ENCODE data around the gene PCBP3.
"Not testable (repeated sequence)": the region's sequence is repeated elsewhere in the genome, so short reads cannot be mapped to it uniquely, and the experiment has no call there.

The PCBP3 gene

DNA sequence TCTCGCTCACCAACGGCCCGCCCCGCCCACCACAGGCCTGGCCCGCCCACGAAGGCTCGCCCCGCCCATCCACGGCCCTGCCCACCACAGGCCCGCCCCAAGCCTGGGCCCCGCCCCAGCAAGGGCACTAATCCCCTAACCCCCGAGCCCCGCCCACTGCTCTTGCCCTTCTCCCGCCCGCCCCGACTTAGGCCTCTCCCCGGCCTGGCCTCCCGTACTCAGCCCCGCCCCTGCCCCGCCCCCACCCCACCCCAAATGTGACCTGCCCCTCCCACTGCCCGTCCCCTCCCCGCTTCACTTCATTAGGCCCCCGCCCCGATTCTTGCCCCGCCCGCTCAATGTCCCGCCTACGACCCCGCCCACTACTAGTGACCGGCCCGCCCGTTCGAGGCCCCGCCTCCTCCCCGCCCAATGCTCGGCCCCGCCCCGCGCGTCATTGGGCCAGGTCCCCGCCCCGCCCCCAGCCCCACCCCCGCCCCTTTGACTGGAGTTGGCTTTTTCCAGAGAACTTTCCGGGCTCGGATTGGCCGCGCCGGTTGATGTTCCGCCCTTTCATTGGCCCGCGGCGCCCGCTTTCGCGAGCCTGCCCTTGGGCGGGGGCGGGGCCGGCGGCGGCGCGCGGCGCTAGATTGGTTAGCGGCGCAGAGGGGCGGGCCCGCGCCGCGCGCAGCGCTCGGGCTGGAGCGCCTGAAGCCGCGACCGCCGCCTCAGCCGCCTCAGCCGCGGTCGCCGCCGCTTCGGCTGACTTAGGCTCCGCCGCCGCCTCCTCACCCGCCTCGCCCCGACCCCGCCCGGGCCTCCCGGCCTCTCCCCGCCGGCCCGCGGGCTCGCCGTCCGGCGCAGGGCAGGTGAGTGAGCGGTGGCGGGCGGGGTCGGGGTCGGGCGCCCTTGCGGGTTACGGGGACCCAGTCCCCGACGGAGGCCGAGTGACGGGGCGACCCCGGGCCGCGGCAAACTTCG is at the start of gene PCBP3:
Gene PCBP3 (plus strand): TSS at position 705 of the 960 bp plus-strand sequence. CDS start 206,361 bp downstream, outside the sequence.
- DNase-seq, result peak; percentile 92

DNA sequence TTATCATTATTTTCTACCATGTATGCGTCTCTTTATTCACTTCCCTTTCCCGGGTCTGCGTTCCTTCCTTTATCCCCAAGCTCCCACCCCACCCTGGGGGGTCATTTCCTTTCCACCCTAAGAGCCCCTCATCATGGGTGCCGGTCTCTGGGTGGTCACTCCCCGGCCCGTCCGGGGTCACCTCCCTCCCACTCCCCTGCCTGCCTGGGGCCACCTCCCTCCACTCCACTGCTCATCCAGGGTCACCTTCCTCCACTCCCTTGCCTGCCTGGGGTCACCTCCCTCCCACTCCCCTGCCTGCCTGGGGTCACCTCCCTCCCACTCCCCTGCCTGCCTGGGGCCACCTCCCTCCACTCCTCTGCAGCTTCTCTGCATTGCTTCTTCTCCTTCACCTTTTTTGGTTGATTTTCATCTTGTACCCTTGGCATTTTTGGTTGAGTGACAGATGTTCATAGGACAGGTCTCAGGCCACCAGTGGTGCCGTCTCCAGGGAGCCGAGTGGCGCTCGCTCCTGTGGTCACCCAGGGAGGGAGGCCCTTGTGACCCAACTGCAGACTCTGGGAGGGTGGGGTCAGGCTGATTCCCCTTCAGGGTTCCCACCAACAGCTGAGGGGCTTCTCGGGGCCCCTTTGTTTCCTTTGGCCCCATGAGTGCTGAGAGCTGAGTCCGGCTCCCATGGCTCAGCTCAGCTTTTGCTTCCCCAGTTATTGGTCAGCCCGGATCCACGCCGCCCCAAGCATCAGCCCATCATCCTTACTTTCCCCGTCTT is 48.6 kb upstream of the PCBP3 start:
- DNase-seq, result no peak

DNA sequence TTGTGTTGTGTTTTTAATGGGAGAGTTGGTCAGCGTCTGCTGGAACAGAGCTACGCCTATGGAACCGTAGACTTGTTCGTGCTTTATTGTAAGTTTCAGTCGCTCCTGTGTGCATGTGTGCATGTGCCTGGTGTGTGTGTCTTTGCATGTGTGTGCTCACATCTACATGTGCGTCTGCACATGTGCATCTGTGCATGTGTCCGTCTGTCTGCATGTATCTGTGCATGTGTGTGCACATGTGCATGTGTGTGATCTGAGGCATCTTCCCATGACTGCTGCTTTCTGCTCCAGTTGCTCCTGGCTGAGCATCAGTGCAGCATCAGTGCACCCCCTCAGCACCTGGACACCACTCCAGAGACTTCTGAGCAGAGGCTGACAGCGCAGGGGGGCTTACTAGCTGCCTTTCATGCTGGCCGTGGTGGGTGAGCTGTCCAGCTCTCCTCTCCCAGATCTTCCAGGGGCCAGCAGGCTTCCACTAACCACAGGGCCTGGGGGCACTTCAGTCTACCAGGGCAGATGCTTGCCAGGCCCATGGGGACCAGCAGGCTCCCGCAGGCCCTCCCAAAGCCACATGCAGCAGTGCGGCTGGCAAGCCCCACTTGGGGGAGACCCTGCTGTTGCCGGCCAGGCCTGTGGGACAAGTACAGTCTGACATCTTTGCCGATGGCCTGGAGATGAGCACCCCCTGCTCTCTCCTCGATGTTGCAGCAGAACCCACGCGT is 47.8 kb upstream of the PCBP3 start:
- DNase-seq, result no peak

DNA sequence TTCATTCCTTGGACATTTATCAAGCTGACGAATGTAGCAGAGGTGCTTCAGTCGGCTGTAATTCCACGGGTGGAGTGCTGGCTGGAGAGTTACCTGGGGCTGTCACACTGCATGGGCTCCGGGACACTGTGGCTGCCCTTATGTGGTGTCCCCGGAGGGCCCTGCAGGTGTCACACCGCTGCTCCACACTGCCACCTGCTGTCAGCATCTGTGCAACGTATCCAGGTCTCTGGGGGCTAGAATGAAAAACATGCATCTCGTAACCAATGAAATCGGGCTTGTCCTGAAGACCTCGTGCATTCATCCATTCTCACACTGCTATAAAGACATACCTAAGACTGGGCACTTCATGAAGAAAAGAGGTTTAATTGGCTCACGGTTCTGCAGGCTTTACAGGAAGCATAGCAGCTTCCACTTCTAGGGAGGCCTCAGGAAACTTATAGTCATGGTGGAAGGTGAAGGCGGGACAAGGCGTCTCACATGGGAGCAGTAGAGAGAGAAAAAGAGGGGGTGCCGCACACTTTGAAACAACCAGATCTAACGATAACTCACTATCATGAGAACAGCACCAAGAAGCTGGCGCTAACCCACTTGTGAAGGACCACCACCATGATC is 46.7 kb upstream of the PCBP3 start:
- peak; percentile 24 for DNase-seq

DNA sequence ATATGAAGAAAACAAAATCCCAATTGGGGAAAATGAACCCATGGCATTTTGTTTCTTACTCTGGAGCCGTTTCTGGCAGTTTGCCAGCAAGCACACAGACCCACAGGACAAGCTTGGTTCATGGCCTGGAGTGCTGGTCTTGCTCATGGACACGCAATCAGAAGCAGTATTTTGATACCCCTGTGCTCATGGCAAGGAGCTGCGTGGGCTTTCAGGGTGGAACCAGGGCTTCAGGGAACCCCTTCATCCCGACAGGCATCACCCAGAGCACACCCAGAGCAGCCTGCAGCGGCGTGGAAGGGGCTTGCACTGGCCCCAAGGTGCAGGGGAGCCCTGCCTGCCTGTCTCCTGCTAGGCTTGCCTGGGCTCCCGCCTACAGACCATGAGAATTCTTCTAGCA is 45.4 kb upstream of the PCBP3 start:
- DNase-seq, result no peak

DNA sequence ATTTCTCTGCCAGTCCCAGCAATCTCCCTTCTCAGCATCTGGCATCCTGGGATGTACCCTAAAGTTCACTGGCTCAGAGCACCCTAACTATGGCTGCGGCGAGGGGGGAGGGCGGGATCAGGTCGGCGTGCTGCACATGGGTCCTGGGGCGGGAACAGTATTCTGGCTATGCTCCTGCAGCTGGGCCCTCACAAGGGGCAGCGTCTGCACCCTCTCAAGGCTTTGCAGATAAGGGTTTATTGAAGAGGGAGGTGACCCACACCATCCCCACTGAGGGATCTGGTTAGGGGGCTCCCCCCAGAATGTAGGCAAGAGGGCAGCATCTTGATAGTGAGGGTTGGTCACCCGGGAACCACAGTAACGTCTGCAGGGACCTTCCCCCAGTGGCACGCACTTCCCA is 44.9 kb upstream of the PCBP3 start:
- DNase-seq, result no peak

DNA sequence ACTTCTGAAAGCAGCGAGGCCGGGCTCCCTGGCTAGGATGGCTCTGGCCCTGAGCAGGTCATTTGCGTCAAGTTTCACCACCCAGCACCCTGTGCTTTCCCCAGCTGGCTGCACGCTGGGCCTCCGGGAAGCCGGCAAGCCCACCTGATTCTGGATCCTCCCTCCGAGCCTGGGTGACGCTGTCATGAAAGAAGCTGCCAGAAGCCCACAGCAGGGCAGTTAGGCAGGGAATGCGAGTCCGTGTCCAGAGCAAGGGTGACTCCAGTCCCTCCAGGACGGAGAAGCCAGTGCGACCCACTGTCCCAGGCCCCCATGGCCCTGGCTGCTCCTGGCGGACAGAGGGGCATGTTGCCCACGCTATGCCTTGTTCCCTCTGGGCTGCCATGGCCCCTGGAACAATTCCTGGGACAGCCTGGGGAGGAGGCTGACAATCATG is 44.4 kb upstream of the PCBP3 start:
- no peak for DNase-seq

DNA sequence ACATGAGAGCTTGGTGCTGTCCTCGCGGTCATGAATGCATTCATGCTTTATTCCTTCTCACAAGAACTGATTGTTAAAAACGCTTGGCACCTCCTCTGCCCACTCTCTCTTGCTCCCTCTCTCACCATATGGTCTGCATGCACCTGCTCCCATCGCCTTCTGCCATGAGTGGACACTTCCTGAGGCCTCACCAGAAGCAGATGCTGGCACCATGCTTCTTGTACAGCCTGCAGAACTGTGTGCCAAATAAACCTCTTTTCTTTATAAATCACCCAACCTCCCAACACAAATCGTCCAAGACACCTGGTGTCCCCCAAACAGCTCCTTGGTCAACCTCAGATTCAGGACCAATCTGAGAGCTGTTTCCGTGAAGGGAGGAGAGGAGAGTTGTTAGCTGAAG is 43.3 kb upstream of the PCBP3 start:
- no peak for DNase-seq

DNA sequence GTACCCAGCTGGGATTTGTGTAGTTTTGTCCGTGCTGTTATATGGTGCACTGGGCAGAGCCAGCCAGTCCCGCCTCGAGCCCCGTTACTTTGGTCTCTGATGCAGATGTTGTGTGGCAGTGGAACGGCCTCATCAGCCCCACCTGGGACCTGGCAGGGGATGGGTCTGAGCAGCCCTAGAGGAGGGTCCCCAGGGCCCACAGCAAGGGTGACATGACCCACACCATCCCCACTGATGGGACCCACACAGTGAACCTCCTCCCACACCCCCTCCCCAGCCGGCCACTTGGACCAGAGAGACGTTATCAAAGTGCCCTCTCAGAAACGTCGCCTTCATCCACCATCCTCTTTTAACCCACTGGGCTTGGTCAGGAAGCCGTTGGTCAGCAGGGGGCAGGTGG is 42.0 kb upstream of the PCBP3 start:
- no peak for DNase-seq

DNA sequence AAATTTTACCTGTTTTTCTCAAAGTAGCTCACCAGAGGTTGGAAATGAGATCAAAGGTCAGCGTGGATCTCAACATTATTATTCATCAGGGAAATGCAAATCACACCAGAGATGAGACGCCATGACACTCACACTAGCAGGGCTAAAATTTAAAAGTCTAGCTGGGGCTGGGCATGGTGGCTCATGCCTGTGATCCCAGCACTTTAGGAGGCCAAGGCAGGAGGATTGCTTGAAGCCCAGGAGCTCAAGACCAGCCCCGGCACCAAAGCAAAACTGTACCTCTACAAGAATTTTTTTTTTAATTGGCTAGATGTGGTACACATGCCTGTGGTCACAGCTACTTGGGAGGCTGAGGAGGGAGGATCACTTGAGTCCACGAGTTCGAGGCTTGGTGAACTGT is 41.4 kb upstream of the PCBP3 start:
- no peak for DNase-seq

DNA sequence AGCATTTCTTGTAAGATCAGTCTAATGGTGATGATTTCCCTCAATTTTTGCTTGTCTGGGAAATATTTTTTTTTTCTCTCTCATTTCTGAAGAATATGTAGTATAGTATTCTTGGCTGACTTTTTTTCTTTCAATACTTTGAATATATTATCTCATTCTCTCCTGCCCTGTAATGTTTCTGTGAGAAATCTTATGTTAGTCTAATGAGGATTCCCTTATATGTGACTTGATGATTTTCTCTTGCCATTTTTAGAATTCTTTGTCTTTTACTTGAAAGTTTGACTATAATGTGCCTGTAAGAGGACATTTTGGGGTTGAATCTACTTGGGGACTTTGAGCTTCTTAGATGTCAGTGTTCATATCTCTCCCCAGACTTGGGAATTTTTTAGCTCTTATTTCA is 40.0 kb upstream of the PCBP3 start:
- no peak for DNase-seq

DNA sequence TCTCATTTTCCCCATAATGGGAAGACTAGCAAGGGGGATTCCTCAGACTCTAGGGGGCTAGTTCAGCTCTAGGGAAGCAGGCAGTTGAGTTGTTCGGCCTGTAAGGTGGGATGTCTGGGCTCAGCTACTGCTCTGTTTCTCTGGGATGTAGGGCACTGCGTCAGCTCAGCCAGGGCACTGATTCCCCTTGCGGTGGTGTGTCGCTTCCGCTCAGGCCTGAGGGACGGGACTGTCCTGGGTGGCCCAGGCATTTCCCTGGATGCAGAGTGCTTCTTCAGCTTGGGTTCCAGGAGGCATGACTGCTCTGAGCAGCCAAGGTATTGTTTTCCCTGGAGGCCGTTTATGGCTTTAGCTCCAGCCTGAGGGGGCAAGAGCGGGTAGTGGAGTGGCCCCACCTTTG is 38.8 kb upstream of the PCBP3 start:
- not testable (repeated sequence) for DNase-seq

DNA sequence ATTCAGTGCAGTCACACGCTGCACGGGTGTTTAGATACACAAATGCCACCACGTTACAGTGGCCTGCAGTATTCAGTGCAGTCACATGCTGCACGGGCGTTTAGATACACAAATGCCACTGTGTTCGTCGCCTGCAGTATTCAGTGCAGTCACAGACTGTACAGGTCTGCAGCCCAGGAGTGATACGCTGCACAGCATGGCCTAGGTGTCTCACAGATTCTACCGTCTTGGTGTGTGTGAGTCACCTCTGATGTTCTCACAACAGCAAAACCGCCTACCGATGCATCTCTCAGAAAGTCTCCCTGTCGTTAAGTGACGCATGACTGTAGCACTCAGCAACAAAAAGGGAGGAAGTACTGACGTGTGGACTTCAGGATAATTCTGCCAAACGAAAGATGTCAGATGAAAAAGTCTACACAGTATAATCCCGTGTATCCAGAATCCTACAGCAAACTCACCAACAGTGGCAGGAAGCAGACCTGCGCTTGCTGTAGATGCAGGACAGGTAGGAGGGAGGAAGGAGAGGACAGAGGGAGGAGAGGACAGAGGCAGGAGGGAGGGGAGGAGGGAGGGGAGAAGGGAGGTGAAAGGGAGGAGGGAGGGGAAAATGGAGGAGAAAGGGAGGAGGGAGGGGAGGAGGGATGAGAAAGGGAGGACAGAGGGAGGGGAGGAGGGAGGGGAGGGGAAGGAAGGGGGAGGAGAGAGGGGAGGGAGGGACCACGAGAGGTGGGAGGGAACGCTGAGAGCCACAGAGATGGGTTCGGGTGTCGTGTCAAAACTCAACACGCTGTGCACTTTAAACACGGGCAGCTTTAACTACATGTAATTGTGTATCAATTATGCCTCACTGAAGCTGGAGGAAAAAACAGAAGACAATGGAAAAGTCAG is 36.3 kb upstream of the PCBP3 start:
- DNase-seq, result no peak

DNA sequence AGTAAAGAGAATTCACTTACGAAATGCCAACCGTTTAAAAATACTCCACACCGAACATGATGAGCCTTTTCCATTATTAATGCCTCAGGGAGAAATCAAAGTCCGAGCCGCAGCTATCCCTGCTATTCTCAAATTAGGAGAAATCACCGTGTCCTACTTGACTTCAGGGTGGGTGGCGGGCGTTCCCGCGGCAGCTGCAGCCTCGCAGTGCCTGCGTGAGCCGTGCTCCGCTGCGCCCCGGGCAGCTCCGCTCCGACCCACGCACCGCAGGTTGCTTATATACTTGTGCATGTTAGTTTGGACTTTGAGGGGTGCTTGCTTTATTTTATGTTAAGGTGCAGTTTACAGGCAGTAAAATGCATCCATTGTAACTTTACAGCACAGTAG is 35.6 kb upstream of the PCBP3 start:
- DNase-seq, result no peak

DNA sequence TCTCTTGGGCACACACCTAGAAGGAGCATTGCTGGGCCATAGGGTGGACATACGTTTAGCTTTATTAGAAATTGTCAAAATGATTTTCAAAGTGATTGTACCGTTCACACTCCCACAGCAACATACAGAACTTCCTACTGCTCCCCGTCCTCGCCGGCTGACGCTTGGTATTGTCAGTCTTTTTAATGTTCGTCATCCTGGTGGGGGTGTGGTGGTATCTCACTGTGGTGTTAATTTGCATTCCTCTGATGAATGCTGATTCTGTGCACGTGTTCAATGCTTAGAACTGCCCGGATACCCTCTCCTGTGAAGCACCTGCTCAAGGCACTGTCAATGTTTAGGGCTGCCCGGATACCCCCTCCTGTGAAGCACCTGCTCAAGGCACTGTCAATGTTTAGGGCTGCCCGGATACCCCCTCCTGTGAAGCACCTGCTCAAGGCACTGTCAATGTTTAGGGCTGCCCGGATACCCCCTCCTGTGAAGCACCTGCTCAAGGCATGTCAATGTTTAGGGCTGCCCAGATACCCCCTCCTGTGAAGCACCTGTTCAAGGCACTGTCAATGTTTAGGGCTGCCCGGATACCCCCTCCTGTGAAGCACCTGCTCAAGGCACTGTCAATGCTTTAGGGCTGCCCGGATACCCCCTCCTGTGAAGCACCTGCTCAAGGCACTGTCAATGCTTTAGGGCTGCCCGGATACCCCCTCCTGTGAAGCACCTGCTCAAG is 34.6 kb upstream of the PCBP3 start:
- DNase-seq, result not testable (repeated sequence)

DNA sequence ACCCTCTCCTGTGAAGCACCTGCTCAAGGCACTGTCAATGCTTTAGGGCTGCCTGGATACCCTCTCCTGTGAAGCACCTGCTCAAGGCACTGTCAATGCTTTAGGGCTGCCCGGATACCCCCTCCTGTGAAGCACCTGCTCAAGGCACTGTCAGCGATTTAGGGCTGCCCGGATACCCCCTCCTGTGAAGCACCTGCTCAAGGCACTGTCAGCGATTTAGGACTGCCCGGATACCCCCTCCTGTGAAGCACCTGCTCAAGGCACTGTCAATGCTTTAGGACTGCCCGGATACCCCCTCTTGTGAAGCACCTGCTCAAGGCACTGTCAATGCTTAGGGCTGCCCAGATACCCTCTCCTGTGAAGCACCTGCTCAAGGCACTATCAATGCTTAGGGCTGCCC is 33.9 kb upstream of the PCBP3 start:
- DNase-seq, result peak; percentile 48

DNA sequence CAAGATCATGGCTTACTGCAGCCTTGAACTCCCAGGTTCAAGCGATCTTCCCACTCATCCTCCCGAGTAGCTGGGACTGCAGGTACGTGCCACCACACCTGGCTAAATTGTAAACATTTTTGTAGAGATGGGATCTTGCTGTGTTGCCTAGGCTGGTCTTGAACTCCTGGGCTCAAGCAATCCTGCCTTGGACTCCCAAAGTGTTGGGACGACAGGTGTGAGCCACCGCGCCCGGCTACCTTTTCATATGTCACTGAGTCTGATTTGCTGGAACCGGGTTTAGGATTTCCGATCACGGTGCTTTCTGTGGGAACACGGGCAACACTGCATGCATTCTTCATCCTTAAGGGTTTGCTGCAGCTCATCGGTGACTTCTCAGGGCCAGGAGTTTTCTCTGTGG is 32.2 kb upstream of the PCBP3 start:
- DNase-seq, result no peak

DNA sequence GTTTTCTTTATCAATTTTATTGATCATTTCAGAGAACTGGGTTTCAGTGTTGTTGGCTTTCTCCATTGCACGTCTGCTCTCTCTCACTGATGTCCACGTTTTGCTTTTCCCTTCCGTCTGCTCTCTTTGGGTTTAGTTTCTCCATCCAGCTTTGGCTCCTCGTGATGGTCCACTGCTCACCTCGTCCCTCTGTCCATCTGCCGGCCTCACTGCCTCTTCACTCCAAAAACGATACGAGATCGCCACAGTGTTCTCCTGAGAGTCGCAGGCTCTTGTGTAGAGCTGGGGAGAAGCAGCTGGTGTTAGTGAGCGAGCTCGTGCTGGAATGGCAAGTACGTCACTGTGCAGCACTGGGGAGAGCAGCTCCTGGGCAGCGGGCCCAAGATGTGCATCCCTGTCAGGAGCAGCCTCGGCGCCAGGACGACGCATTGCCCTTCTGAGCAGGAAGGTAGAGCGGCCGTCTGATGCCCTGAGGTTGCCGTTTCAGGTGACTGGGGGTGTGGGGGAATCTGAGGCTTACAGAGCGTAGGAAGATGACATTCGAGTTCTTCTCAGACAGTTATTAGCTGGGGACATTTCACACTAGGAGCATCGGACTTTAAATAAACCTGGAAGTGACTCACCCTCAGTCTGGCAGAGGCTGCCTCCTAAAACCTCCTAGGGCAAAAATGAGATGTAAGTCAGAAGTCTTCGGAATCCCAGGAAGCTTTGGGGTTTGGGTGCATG is 31.4 kb upstream of the PCBP3 start:
- no peak for DNase-seq

DNA sequence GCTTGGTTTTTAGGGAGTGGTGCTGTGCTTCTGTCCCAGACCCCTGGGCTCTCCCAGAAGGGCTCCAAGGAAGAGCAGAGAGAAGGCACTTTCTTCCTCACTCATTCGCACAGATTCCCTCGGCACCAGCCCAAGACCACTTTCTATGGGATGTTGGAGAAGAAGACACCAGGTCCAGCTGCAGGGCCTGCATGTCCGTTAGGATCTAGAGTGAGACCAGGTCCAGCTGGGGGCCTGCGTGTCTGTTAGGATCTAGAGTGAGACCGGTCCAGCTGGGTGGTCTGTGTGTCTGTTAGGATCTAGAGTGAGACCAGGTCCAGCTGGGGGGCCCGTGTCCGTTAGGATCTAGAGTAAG is 30.9 kb upstream of the PCBP3 start:
- not testable (repeated sequence) for DNase-seq

DNA sequence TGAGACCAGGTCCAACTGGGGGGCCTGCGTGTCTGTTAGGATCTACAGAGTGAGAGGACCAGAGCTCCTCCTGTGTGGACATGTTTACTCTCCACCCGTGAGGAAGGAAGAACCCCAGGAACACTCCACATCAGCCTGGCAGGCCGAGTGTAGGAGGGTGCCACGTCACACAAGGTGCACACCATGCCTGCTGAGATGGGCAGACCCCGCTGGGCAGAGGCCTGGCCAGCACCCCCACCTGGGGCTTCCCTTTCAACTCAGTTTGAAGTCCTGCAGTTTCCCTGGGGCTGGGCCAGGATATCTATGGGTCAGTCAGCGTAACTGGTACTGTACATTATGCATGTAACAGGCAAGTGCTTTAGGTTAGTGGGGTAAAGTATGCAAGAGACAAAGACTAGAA is 30.1 kb upstream of the PCBP3 start:
- DNase-seq, result no peak

DNA sequence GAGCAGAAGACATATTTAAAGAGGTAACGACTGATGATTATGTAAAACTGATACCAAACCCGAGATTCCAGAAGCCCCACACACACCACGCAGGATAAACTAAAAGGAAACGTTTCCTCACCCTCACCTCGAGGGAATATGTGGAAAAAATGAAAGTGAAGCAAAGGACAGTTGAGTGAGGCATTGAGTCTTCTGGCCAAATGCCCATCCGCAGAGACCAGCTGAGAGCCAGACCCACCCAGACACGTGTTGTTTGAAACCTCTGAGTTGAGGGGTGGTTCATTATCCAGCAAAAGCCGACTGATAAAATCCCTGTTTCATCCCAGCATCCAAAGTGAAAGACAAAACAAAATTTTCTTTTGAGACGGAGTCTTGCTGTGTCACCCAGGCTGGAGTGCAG is 29.6 kb upstream of the PCBP3 start:
- no peak for DNase-seq
